AG04449 (cell line): Measurements from ENCODE around the gene ILK.

Experiments
- CTCF ChIA-PET: fragments of 350-600 bp; formaldehyde crosslinking; extraction: SDS; loops from one replicate; lab custom pipeline; 2021; ENCODE audit warnings: antibody characterized with exemption; lab: Yijun Ruan, JAX
- POLR2A ChIA-PET: fragments of 400-600, 350-600 bp; formaldehyde crosslinking; extraction: SDS; loops from one replicate; lab custom pipeline; 2020; ENCODE audit warnings: antibody characterized with exemption, inconsistent platforms; lab: Yijun Ruan, JAX
- DNase-seq: peaks from one replicate; pipeline ENCODE4 v3.0.0-alpha.2; 2010; ENCODE audit warnings: low read depth, low spot score
- H3K4me3 ChIP-seq: 2 replicates; pipeline ENCODE4 v1.5.1; 2011; ENCODE audit warnings: low read depth, mild to moderate bottlenecking, control low read depth, low read length
- CTCF ChIP-seq: IDR thresholded peaks from one replicate; pipeline ENCODE4 v1.5.1; 2011; ENCODE audit warnings: mild to moderate bottlenecking, moderate library complexity, low read length, control low read depth, inconsistent platforms; ENCODE audit not compliant: insufficient read depth; ENCODE audit errors: missing control alignments

Gene ILK

GRCh38 chr11:6628526-6628925 lies 25.0 kb downstream of the ILK start:
- POLR2A ChIA-PET, result no interaction called here
- TF ChIP-seq CTCF, result no peak
- no peak for DNase-seq
- H3K4me3 ChIP-seq, result no peak overlapping the region
- CTCF ChIA-PET, result interaction anchor here (1.1 to 3.3 kb wide), 2 partner anchors 10 to 39 kb away, joined by 3 to 11 read pairs; partner anchors contain the start of gene TPP1

GRCh38 chr11:6629573-6629891 lies 26.0 kb downstream of the ILK start:
- H3K4me3 ChIP-seq, result no peak overlapping the region
- no peak for TF ChIP-seq CTCF
- ChIA-PET CTCF (interaction anchor here (1.1 to 3.3 kb wide), 2 partner anchors 11 to 38 kb away, joined by 3 to 11 read pairs; partner anchors contain the start of gene TPP1), POLR2A (no interaction called here)
- DNase-seq, result no peak

GRCh38 chr11:6629892-6630631 lies 26.5 kb downstream of the ILK start:
- no peak for DNase-seq
- POLR2A ChIA-PET, result no interaction called here
- CTCF ChIA-PET, result interaction anchor here (3.3 kb wide), 1 partner anchor 11 kb away, joined by 11 read pairs; the partner anchor contains the start of gene TPP1
- TF ChIP-seq CTCF, result no peak
- no peak overlapping the region for H3K4me3 ChIP-seq

- POLR2A ChIA-PET, result no interaction called here
- CTCF ChIA-PET, result interaction anchor here (3.3 kb wide), 1 partner anchor 12 kb away, joined by 11 read pairs; the partner anchor contains the start of gene TPP1
- no peak for DNase-seq
Observed at GRCh38 chr11:6630632-6631291, 27.2 kb downstream of the ILK start.

GRCh38 chr11:6631361-6631890 lies 27.9 kb downstream of the ILK start:
- TF ChIP-seq CTCF, result no peak
- ChIA-PET POLR2A (interaction anchor here (0.6 kb wide), 1 partner anchor 53 kb away, joined by 5 read pairs; no protein-coding TSS in a partner anchor), CTCF (interaction anchor here (3.3 kb wide), 1 partner anchor 13 kb away, joined by 11 read pairs; the partner anchor contains the start of gene TPP1)
- no peak overlapping the region for H3K4me3 ChIP-seq
- no peak for DNase-seq

More at GRCh38 chr11:6630632-6631291, 27.2 kb downstream of the ILK start:
- no peak for TF ChIP-seq CTCF
- no peak overlapping the region for H3K4me3 ChIP-seq
